Fibroblast of lung (primary cell): ENCODE measurements around the gene MIPOL1. TPM values are rescaled to one million over a fixed set of nuclear protein-coding genes. Genes with fewer than 3 reads are reported as not detected.

ENCODE experiments used
- DNase-seq, 2 donors: peaks; one replicate each; pipeline versions ENCODE4 v3.0.0 to v3.0.0-alpha.2; 2010; ENCODE audit warnings: low read depth in 2 of 2
- H2AFZ ChIP-seq: 2 replicates; pipeline ENCODE4 v1.5.1; 2012; ENCODE audit warnings: low read length, control low read depth, inconsistent platforms
- H3K27ac ChIP-seq: 2 replicates; pipeline ENCODE4 v1.5.1; 2011; ENCODE audit warnings: low read length, control low read depth; ENCODE audit not compliant: insufficient read depth
- H3K27me3 ChIP-seq: 2 replicates; pipeline ENCODE4 v1.5.1; 2011; ENCODE audit warnings: mild to moderate bottlenecking, low read length; ENCODE audit not compliant: control insufficient read depth, insufficient read depth
- H3K36me3 ChIP-seq: 2 replicates; pipeline ENCODE4 v1.5.1; 2011; ENCODE audit warnings: low read length; ENCODE audit not compliant: control insufficient read depth, insufficient read depth
- H3K4me1 ChIP-seq: 2 replicates; pipeline ENCODE4 v1.5.1; 2011; ENCODE audit warnings: low read length; ENCODE audit not compliant: control insufficient read depth, insufficient read depth; ENCODE audit errors: extremely low read depth
- H3K4me2 ChIP-seq: 2 replicates; pipeline ENCODE4 v1.5.1; 2011; ENCODE audit warnings: low read length, control low read depth; ENCODE audit not compliant: insufficient read depth; ENCODE audit errors: extremely low read depth
- H3K4me3 ChIP-seq, 4 experiments: fragments of 200-600 bp in 1 of 4; sonication (generic) in 1 of 4; replicated peaks in 1 of 4; 2 replicates each; pipeline ENCODE4 v1.5.1; 2011 to 2016; ENCODE audit warnings: low read length in 4 of 4, low read depth in 3 of 4, mild to moderate bottlenecking in 3 of 4, control low read depth in 2 of 4, inconsistent platforms in 1 of 4, mixed read lengths in 1 of 4; ENCODE audit not compliant: insufficient read depth in 1 of 4; ENCODE audit errors: control extremely low read depth in 1 of 4
- H3K79me2 ChIP-seq: 2 replicates; pipeline ENCODE4 v1.5.1; 2012; ENCODE audit warnings: mild to moderate bottlenecking, low read length, inconsistent platforms; ENCODE audit not compliant: control insufficient read depth, insufficient read depth
- H3K9ac ChIP-seq: 2 replicates; pipeline ENCODE4 v1.5.1; 2011; ENCODE audit warnings: mild to moderate bottlenecking, low read length, control low read depth; ENCODE audit not compliant: insufficient read depth
- H3K9me3 ChIP-seq: 2 replicates; pipeline ENCODE4 v1.5.1; 2012; ENCODE audit warnings: low read depth, low read length; ENCODE audit not compliant: control insufficient read depth, insufficient read depth
- H4K20me1 ChIP-seq: 2 replicates; pipeline ENCODE4 v1.5.1; 2011; ENCODE audit warnings: low read length; ENCODE audit not compliant: control insufficient read depth, insufficient read depth; ENCODE audit errors: extremely low read depth
- CTCF ChIP-seq, 2 donors: IDR thresholded peaks in 1 of 2; conservative IDR thresholded peaks in 1 of 2; 1 replicate in 1 of 2; 2 replicates in 1 of 2; pipeline ENCODE4 v1.5.1; 2011 to 2012; ENCODE audit warnings: low read length in 2 of 2, control low read depth in 1 of 2, inconsistent platforms in 1 of 2, low read depth in 1 of 2, mild to moderate bottlenecking in 1 of 2
- EZH2 ChIP-seq: IDR thresholded peaks from 2 replicates; pipeline ENCODE4 v1.5.1; 2012; ENCODE audit warnings: low read length, control low read depth, mild to moderate bottlenecking; ENCODE audit errors: missing control alignments
- polyA plus RNA-seq, 2 donors: library from polyadenylated mRNA; depleted of rRNA in 1 of 2; stranded (reverse) in 1 of 2; unstranded in 1 of 2; fragments of >200 nt; gene quantifications; 2 replicates each; pipeline ENCODE4 v1.2.1, GENCODE V29; 2011 to 2012; ENCODE audit warnings: missing spikeins in 1 of 2
- total RNA-seq: library from RNA; depleted of rRNA; stranded (reverse); fragments of >200 nt; gene quantifications from 2 replicates; pipeline ENCODE4 v1.2.1, GENCODE V29; 2014

The MIPOL1 gene
- total and polyA plus RNA-seq, 2 donors (not counting 1 experiment from before 2014, with no cell fraction given): 6.4 to 8.6 TPM

GRCh38 chr14:37585971-37586796 lies 388.4 kb downstream of the MIPOL1 start:
- DNase-seq: no peak
- TF ChIP-seq CTCF (conservative IDR thresholded peaks at IDR 0.05 in 1 of 2, IDR thresholded peaks at IDR 0.05 in 1 of 2; ENCODE audit: low read depth in 1 of 2, low read length in 2 of 2): no peak
- TF ChIP-seq EZH2: no peak
- Histone ChIP-seq H3K4me1 (no peaks in the 10 kb centered on the region), H3K9me3 (no peaks in the 10 kb centered on the region), H3K27ac (no peak overlapping the region), H2AFZ (no peak overlapping the region), H3K79me2 (no peaks in the 10 kb centered on the region), H3K4me3 (no peak overlapping the region), H3K4me2 (no peak overlapping the region), H3K27me3 (peaks cover 74% of the 10 kb centered on the region), H3K36me3 (no peaks in the 10 kb centered on the region), H3K9ac (no peak overlapping the region), H4K20me1 (no peaks in the 10 kb centered on the region)

DNA sequence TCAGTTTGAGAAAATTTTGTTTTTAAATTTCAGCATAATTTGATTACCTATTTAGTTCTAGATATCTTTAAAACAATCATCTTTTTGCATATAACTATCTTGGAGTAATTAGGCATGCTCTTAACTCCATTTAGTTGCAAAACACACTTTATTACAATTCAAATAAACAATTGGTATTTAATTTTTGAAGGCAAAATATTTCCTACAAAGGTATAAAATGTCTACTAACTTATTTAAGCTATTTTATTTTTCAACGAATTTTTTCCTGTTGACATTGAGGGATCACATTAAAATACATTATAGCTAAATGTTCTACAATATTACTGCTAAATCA lies 389.0 kb downstream of the MIPOL1 start:
- peaks cover 78% of the 10 kb centered on the region for H3K27me3 ChIP-seq
- TF ChIP-seq CTCF (conservative IDR thresholded peaks at IDR 0.05 in 1 of 2, IDR thresholded peaks at IDR 0.05 in 1 of 2; ENCODE audit: low read depth in 1 of 2, low read length in 2 of 2) (no peak), EZH2 (no peak)
- H3K79me2 ChIP-seq: no peaks in the 10 kb centered on the region
- no peak overlapping the region for H3K27ac ChIP-seq
- H3K9ac ChIP-seq: no peak overlapping the region
- H3K36me3 ChIP-seq: no peaks in the 10 kb centered on the region
- no peak overlapping the region for H3K4me2 ChIP-seq
- no peak for DNase-seq
- H2AFZ ChIP-seq: no peak overlapping the region
- H3K4me3 ChIP-seq: no peak overlapping the region
- H3K9me3 ChIP-seq: no peaks in the 10 kb centered on the region
- no peaks in the 10 kb centered on the region for H4K20me1 ChIP-seq
- H3K4me1 ChIP-seq: no peaks in the 10 kb centered on the region

- TF ChIP-seq CTCF (conservative IDR thresholded peaks at IDR 0.05 in 1 of 2, IDR thresholded peaks at IDR 0.05 in 1 of 2; ENCODE audit: low read depth in 1 of 2, low read length in 2 of 2): no peak
- peak; percentile 52 for TF ChIP-seq EZH2
- Histone ChIP-seq H3K4me3 (no peak overlapping the region), H2AFZ (no peak overlapping the region), H3K9me3 (no peaks in the 10 kb centered on the region), H3K27ac (no peak overlapping the region), H3K9ac (no peak overlapping the region), H3K4me2 (no peak overlapping the region), H3K27me3 (peaks cover 83% of the 10 kb centered on the region), H3K36me3 (no peaks in the 10 kb centered on the region), H3K79me2 (no peaks in the 10 kb centered on the region), H3K4me1 (no peaks in the 10 kb centered on the region), H4K20me1 (no peaks in the 10 kb centered on the region)
- DNase-seq: no peak
Observed at GRCh38 chr14:37587131-37587803, 389.5 kb downstream of the MIPOL1 start.
